ENCODE results near the gene IDUA. TPM values are rescaled to one million over a fixed set of nuclear protein-coding genes. Genes with fewer than 3 reads are reported as not detected.

Gene IDUA
- total and polyA plus RNA-seq, 2 of the 4 experiments (the other 2 are of a cell fraction): 0.72 to 12.5 TPM

DNA sequence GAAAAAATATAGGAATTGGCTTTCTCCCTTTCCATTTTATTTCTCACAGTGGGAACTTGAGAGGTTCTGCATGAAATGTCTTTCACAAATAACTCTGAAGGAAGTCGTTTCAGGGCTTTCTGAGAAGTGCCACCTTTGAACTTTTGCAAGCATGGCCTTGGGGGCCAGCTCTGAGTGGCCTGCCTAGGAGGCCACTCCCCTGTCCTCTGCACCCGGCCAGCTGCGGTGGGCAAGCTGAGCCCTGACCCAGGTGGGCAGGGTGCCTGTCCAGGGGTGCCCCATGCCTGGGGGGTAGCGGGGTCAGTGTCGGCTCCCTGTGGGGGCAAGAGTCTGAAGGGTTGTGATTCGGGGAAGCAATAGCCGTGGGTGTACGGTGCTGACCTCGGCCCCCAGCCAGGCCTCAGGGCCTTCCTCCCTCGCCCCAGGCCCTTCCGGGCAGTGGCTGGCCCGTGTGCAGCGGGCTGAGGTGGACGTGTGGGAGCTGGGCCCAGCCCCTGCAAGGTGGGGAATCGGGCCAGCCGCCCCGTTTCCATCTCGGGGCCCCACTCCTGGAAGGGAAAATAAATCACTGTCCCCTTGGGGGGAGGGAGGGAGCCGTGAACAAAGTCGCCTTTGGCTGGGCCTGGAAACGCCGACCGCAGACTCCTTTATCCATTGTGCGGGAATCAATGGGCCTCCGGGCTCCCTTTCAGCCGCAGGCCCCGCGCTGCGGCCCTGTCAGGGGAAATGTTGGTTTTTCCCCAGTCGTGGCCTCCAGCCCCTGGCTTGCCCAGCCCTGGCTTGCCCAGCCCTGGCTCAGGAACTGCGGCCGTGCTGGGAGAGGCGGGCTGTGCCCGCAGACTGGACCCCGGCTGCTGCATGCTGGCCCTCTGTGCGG is 27.7 kb downstream of the IDUA start:
- ATAC-seq (ENCODE audit: low read depth): no peak
- no TSS peak for BruUV-seq (replicated peaks)
- intact Hi-C loops (cut with micrococcal nuclease): loop anchor here (5.0 kb wide), 2 partner anchors 118 to 333 kb away; partner anchors contain the start of gene UVSSA

More for the DNA sequence above, 27.7 kb downstream of the IDUA start:
- Histone ChIP-seq H2AK9ac (replicated peaks; ENCODE audit: low read depth, low read length, poor library complexity) (no peak overlapping the region), H3K4me3 (ENCODE audit: insufficient read depth, low read depth, low read length) (no peak overlapping the region), H3K14ac (replicated peaks; ENCODE audit: low read depth, low read length) (no peak overlapping the region), H3K56ac (ENCODE audit: extremely low read depth, insufficient read depth, low read length) (no peak overlapping the region), H3K4me1 (ENCODE audit: control insufficient read depth, insufficient read depth, low read length) (peaks cover 9% of the 10 kb centered on the region), H2BK5ac (ENCODE audit: low read depth, low read length, poor library complexity, severe bottlenecking) (no peak overlapping the region), H2BK15ac (ENCODE audit: low read depth, low read length) (no peak overlapping the region), H3K36me3 (ENCODE audit: control insufficient read depth, insufficient read depth, low read length) (peaks cover 5% of the 10 kb centered on the region; the same call in 1 of the 2 replicates), H3K27ac (ENCODE audit: insufficient read depth, low read length) (no peak overlapping the region), H3K27me3 (ENCODE audit: control insufficient read depth, insufficient read depth, low read length) (no peaks in the 10 kb centered on the region), H3K18ac (ENCODE audit: low read depth, low read length) (no peak overlapping the region), H2AK5ac (ENCODE audit: low read depth, low read length) (no peak overlapping the region), H2BK20ac (ENCODE audit: low read depth, low read length) (no peak overlapping the region), H3K79me1 (ENCODE audit: low read depth in 1 of 2, low read length in 2 of 2) (peaks cover 0 to 9% of the 10 kb centered on the region in 2 experiments; a peak in 2 of 4 replicates), H3K23ac (ENCODE audit: low read depth, low read length) (no peak overlapping the region), H4K91ac (ENCODE audit: insufficient read depth, low read depth, low read length) (no peak overlapping the region), H3K4me2 (ENCODE audit: low read depth, low read length) (no peak overlapping the region), H4K5ac (ENCODE audit: low read depth, low read length) (no peak overlapping the region), H2BK120ac (ENCODE audit: low read depth, low read length) (no peak overlapping the region), H2AFZ (replicated peaks; ENCODE audit: low read length, poor library complexity) (no peak overlapping the region), H3K9ac (ENCODE audit: low read depth, low read length) (no peak overlapping the region), H4K8ac (ENCODE audit: low read depth in 2 of 2, low read length in 2 of 2) (no peak overlapping the region), H3K4ac (ENCODE audit: low read depth, low read length) (no peak overlapping the region), H3K9me3 (ENCODE audit: control insufficient read depth, insufficient read depth, low read length) (no peaks in the 10 kb centered on the region), H4K20me1 (ENCODE audit: insufficient read depth, low read length) (peaks cover 30% of the 10 kb centered on the region), H3K9me1 (ENCODE audit: insufficient read depth, low read length) (peaks cover 4% of the 10 kb centered on the region; the same call in 1 of the 2 replicates)
- POLR2A ChIA-PET (ENCODE audit: unreplicated experiment): interaction anchor here (0.5 kb wide), 1 partner anchor 69 kb away, joined by 3 read pairs; no protein-coding TSS in a partner anchor
- no peak for TF ChIP-seq FOS (IDR thresholded peaks at IDR 0.05; ENCODE audit: low read depth, low read length)
- DNase-seq: no peak
- dilution Hi-C loops (cut with HindIII; ENCODE audit: low sequenced_read_pairs, unreplicated experiment) (no loop called here), in situ Hi-C loops (cut with MboI; ENCODE audit: low sequenced_read_pairs) (no loop called here)
- WGBS, 2 experiments (ENCODE audit: extremely low coverage in 2 of 2, insufficient read length in 1 of 2): 92% methylated on average over 6 of the region's 36 CpGs; no CpG with 5 or more reads in 1 of the 2 experiments
- CTCF ChIA-PET: no interaction called here
